Measurements from ENCODE around the gene SLIT3.

SLIT3 gene

DNA sequence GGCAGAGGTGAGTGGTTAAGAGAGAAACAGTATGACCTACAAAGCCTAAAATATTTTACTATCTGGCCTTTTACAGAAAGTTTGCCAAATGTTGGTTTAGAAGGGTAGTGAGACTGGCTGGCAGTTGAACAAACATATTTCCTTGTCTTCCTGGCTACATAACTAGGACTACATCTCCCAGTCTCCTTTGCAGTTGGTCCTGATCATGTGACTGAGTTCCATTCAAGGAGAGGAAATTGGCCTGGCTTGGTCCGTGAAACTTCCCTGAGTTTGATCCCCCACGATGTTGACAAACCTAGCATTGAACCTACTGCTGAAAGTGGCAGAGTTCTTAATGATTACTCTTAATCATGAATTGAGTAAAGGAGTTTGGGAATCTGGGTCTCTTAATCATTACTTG lies 280.8 kb downstream of the SLIT3 start:
- no peak for DNase-seq

DNA sequence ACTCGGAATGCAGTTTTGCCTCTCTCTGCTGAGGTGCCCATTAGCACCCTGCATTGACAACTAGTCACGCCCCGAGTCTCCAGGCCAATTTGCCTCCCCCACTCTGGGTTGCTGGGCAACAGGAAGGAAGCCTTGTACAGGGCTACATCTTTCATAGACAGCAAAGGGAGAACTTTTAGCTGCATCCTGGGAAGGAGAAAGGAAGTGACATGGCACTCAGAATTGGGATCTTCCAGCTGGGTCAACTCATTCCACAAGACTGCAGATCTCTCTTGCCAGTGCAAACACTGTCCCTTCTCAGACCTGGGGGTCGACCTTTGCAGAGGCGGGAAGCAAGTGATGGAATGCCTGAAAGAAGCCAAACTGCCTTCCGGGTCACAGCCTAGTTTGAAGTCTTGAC lies 282.0 kb downstream of the SLIT3 start:
- no peak for DNase-seq

GRCh38 chr5:169015991-169016390 lies 284.9 kb downstream of the SLIT3 start:
- no peak for DNase-seq

GRCh38 chr5:169013846-169014245 lies 287.1 kb downstream of the SLIT3 start:
- DNase-seq = no peak

- DNase-seq = no peak
Measured at GRCh38 chr5:169013208-169013728, 287.7 kb downstream of the SLIT3 start.

DNA sequence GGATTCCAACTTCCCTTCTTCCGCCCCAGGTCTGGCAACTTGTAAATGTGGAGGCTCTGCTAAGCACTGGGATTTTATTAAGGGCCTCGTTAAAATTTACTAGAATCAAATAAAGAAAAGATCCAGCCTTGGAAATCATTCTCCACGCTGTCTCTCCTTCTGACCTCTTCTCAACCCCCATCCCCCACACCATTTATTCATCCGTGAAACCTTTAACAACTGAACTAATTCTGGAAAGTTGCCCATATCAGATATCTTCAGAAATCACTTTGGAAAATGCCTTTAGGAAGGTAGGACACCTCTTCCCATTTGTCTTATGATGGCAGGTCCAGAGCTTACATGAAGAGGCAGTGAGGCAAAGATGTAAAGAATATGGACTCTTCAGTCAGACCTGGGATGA lies 288.5 kb downstream of the SLIT3 start:
- DNase-seq = no peak

DNA sequence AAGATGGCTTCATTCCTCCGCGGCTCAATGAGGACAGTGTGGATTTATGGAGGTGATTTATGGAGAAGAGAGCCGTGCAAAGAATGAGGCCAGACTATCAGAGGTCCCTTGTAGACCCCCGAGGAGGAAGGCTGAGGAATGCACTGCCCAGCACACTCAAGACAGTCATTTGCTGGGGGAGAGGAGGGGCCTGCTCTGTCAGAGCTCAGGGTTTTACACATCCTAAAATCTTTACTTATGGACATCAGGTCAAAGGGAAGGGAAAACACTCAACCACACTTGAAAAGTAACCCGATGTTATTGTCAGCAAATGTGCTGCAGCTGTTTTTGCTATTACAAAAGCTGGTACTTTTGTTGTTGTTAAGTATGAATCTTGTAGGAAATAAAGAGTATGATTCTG lies 289.5 kb downstream of the SLIT3 start:
- no peak for DNase-seq

- no peak for DNase-seq
Measured at GRCh38 chr5:169011009-169011408, 289.9 kb downstream of the SLIT3 start.

- no peak for DNase-seq
Measured at GRCh38 chr5:169009123-169009522, 291.8 kb downstream of the SLIT3 start.

GRCh38 chr5:169006842-169007790 lies 293.8 kb downstream of the SLIT3 start:
- DNase-seq = no peak

GRCh38 chr5:169004551-169004950 lies 296.4 kb downstream of the SLIT3 start:
- no peak for DNase-seq

DNA sequence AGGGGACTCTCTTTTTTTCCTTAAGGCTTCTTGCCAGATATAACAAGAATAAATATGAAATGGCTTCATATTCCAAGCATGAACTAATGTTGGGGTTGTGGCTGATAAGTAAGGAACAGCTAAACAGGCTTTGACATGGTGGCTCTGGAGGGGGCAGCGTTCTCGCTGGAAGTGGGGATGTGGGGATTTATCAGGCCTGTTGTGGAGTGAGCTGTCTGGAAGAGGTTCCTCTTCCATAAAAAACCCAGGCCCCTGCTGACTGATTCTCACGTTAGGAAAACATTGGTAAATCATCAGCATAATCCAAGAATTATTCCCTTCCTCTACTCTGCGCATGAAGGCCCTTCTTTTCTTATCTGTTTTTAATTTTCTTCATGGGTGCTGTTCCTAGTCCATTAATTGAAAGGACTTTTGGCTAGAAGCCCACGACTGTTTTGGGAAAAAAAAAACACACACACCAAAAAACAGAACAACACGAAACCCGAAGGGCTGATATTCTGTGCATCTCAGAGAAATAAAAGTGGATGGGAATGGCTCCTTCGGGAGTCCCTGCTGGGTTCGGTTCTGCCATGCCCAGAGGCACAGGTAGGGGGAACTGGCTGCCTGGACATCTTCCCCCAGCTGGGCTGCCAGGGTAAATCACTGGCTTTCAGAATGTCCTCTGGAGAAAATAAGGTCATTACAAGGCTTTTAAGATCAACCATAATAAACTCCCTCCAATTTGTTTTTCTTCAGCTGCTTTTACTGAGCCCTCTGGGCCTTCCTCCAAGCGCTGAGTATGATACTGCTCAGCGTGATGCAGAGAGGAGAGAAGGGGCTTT lies 297.0 kb downstream of the SLIT3 start:
- no peak for DNase-seq

- DNase-seq = no peak
Measured at GRCh38 chr5:169002953-169003555, 297.9 kb downstream of the SLIT3 start.

DNA sequence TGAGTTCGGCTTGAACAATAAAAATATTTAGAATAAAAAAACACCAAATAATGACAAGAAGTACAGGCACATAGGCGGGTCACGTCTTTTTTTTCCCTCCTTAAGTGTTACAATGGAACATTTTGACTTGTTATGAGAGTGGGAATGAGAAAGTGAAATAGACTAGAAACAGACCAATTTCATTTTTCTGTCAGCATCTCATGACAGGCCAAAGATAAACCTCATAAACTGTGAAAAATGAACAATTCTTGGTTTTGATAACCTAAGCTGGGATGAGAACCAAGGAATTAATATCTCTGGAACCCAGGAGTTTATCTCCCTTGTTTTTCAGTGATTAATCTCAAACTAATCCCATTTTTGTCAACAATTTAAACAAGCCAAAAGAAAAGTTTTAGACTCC lies 299.5 kb downstream of the SLIT3 start:
- no peak for DNase-seq

- no peak for DNase-seq
Measured at GRCh38 chr5:168995024-168995423, 305.9 kb downstream of the SLIT3 start.

DNA sequence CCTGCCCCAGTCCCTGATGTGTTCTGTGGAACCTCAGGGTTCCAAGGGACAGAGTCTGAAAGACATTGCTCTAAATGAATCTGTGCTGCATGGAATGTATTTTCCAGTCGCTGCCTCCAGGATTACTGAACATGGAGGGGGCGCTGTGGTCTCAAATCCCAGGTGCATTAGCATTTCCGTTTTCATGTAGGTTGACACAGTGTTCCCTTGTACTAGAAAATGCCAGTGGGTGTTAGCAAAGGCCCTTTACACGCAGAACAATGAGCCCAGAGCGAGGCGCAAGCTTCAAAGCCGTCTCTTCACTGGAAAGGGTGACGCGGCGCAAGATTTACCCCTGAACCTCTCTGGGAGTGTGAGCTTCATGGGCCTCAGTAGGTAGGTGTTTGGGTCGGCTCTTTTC lies 308.3 kb downstream of the SLIT3 start:
- DNase-seq = no peak

GRCh38 chr5:168992016-168992415 lies 308.9 kb downstream of the SLIT3 start:
- no peak for DNase-seq

DNA sequence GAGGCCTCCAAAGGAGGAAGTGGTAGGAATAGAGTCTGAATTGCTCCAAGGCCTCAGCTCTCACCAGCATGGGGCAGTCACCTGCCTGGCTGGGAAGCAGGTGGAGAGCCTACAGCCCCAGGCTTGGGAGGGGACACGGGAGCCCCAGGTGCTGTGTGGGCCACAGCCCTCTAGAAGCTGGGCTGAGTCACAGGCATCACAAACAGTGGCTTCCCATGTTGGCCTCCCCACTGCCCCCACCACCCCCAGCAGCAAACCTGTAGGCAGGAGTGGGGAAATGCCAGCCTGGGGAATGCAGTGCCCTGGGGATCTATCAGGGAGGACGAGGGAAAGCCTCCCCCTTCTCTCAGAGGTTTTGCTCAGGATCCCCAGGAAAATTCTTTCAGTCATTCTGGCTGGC lies 309.6 kb downstream of the SLIT3 start:
- DNase-seq = no peak

GRCh38 chr5:168990679-168991078 lies 310.3 kb downstream of the SLIT3 start:
- DNase-seq = no peak

GRCh38 chr5:168989731-168990505 lies 311.0 kb downstream of the SLIT3 start:
- DNase-seq = no peak

DNA sequence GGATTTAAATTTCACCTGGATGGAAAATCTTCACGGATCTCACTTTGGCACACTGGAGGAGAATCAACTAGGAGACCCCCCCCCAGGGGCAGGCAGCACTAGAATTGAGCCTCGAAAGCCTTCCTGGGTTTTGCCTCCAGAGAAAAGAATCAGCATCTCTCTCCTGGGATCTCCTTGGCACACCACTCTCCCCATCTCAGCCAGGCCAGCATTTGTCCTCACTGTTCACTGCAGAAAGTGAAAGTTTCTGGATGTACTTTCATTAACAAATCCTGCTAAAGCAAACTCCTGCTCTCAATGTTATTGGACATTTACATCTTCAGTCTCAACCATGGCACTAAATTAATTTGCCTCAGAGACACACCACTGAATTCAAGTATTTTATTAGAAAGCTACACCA lies 312.2 kb downstream of the SLIT3 start:
- DNase-seq = no peak

DNA sequence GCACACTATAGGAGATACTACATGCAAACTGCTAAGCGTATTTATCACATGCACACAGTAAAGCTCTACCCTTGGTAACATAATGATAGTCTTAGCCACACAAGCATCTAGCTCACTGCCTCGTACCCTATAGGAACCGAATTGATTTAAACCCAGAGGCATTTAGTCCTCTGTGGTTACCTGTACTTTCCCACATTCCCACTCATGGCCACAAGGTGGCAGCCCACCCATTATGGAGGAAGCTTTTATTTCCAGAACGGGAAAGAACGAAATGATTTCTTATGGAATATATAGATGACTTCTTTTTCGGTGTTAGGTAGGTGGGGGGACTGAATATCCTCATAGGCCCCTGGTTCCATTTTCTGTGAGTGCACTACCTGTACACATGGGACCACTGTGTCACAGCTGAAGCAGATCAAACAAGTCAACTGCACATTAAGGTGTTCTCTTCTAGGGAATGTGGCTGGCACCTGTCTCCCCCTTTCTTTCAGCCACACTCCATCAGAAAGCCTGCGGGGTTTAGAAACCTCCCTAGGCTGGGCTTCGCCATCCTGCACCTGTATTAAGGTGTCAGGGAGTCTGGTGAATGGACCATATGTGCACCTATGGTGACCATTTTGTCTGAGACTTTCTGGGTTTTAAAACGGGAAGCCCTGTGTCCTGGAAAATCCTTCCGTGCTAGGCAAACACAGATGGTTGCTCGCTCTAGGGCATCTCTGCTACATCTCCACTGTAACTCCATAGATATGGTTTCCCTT lies 313.2 kb downstream of the SLIT3 start:
- peak; percentile 70 for DNase-seq

Data from left hindlimb (tissue), 1 donor.